Fibroblast of lung (primary cell): ENCODE data around the gene CBX6. TPM values are rescaled to one million over a fixed set of nuclear protein-coding genes. Genes with fewer than 3 reads are reported as not detected.

ENCODE experiments used
- DNase-seq, 2 donors: peaks; one replicate each; pipeline versions ENCODE4 v3.0.0 to v3.0.0-alpha.2; 2010; ENCODE audit warnings: low read depth in 2 of 2
- H2AFZ ChIP-seq: 2 replicates; pipeline ENCODE4 v1.5.1; 2012; ENCODE audit warnings: low read length, control low read depth, inconsistent platforms
- H3K27ac ChIP-seq: 2 replicates; pipeline ENCODE4 v1.5.1; 2011; ENCODE audit warnings: low read length, control low read depth; ENCODE audit not compliant: insufficient read depth
- H3K27me3 ChIP-seq: 2 replicates; pipeline ENCODE4 v1.5.1; 2011; ENCODE audit warnings: mild to moderate bottlenecking, low read length; ENCODE audit not compliant: control insufficient read depth, insufficient read depth
- H3K36me3 ChIP-seq: 2 replicates; pipeline ENCODE4 v1.5.1; 2011; ENCODE audit warnings: low read length; ENCODE audit not compliant: control insufficient read depth, insufficient read depth
- H3K4me1 ChIP-seq: 2 replicates; pipeline ENCODE4 v1.5.1; 2011; ENCODE audit warnings: low read length; ENCODE audit not compliant: control insufficient read depth, insufficient read depth; ENCODE audit errors: extremely low read depth
- H3K4me2 ChIP-seq: 2 replicates; pipeline ENCODE4 v1.5.1; 2011; ENCODE audit warnings: low read length, control low read depth; ENCODE audit not compliant: insufficient read depth; ENCODE audit errors: extremely low read depth
- H3K4me3 ChIP-seq, 4 experiments: fragments of 200-600 bp in 1 of 4; sonication (generic) in 1 of 4; replicated peaks in 1 of 4; 2 replicates each; pipeline ENCODE4 v1.5.1; 2011 to 2016; ENCODE audit warnings: low read length in 4 of 4, low read depth in 3 of 4, mild to moderate bottlenecking in 3 of 4, control low read depth in 2 of 4, inconsistent platforms in 1 of 4, mixed read lengths in 1 of 4; ENCODE audit not compliant: insufficient read depth in 1 of 4; ENCODE audit errors: control extremely low read depth in 1 of 4
- H3K79me2 ChIP-seq: 2 replicates; pipeline ENCODE4 v1.5.1; 2012; ENCODE audit warnings: mild to moderate bottlenecking, low read length, inconsistent platforms; ENCODE audit not compliant: control insufficient read depth, insufficient read depth
- H3K9ac ChIP-seq: 2 replicates; pipeline ENCODE4 v1.5.1; 2011; ENCODE audit warnings: mild to moderate bottlenecking, low read length, control low read depth; ENCODE audit not compliant: insufficient read depth
- H3K9me3 ChIP-seq: 2 replicates; pipeline ENCODE4 v1.5.1; 2012; ENCODE audit warnings: low read depth, low read length; ENCODE audit not compliant: control insufficient read depth, insufficient read depth
- H4K20me1 ChIP-seq: 2 replicates; pipeline ENCODE4 v1.5.1; 2011; ENCODE audit warnings: low read length; ENCODE audit not compliant: control insufficient read depth, insufficient read depth; ENCODE audit errors: extremely low read depth
- CTCF ChIP-seq, 2 donors: IDR thresholded peaks in 1 of 2; conservative IDR thresholded peaks in 1 of 2; 1 replicate in 1 of 2; 2 replicates in 1 of 2; pipeline ENCODE4 v1.5.1; 2011 to 2012; ENCODE audit warnings: low read length in 2 of 2, control low read depth in 1 of 2, inconsistent platforms in 1 of 2, low read depth in 1 of 2, mild to moderate bottlenecking in 1 of 2
- EZH2 ChIP-seq: IDR thresholded peaks from 2 replicates; pipeline ENCODE4 v1.5.1; 2012; ENCODE audit warnings: low read length, control low read depth, mild to moderate bottlenecking; ENCODE audit errors: missing control alignments
- polyA plus RNA-seq, 2 donors: library from polyadenylated mRNA; depleted of rRNA in 1 of 2; stranded (reverse) in 1 of 2; unstranded in 1 of 2; fragments of >200 nt; gene quantifications; 2 replicates each; pipeline ENCODE4 v1.2.1, GENCODE V29; 2011 to 2012; ENCODE audit warnings: missing spikeins in 1 of 2
- total RNA-seq: library from RNA; depleted of rRNA; stranded (reverse); fragments of >200 nt; gene quantifications from 2 replicates; pipeline ENCODE4 v1.2.1, GENCODE V29; 2014

The CBX6 gene
- total and polyA plus RNA-seq, 2 donors (not counting 1 experiment from before 2014, with no cell fraction given) = 20.3 to 53.8 TPM

GRCh38 chr22:38850399-38850798, 21.6 kb downstream of the CBX6 start:
- Histone ChIP-seq H3K27ac (no peak overlapping the region), H3K79me2 (no peaks in the 10 kb centered on the region), H3K4me2 (no peak overlapping the region), H3K27me3 (peaks cover 7% of the 10 kb centered on the region), H3K4me3 (no peak overlapping the region), H3K4me1 (peaks cover 2% of the 10 kb centered on the region), H3K9me3 (no peaks in the 10 kb centered on the region), H2AFZ (no peak overlapping the region), H3K9ac (no peak overlapping the region), H3K36me3 (no peaks in the 10 kb centered on the region), H4K20me1 (no peaks in the 10 kb centered on the region)
- TF ChIP-seq CTCF (conservative IDR thresholded peaks at IDR 0.05 in 1 of 2, IDR thresholded peaks at IDR 0.05 in 1 of 2; ENCODE audit: low read depth in 1 of 2, low read length in 2 of 2) (no peak), EZH2 (no peak)
- DNase-seq = no peak

DNA sequence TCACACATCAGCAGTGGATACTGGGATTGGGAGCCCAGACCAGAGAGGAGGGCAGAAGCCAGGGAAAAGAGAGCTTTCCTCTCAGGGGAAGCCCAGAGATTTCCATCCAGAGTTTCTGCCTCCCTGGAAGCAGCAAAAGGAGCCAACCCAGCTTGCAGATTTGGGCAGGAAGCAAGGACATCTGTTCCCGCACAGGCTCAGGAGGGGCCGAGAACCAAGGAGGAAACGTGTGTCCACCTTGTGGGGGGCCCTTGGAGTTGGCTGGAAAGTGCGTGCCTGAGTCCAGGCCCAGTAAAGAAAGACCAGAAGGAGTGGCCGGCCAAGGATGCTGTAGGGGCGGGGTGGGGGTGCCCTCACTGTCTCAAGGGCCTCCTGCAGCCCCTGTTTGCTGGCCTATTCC, 22.2 kb downstream of the CBX6 start:
- peaks cover 12% of the 10 kb centered on the region for H3K27me3 ChIP-seq
- H3K4me1 ChIP-seq = peaks cover 2% of the 10 kb centered on the region
- DNase-seq = no peak
- H3K9ac ChIP-seq = no peak overlapping the region
- no peak overlapping the region for H2AFZ ChIP-seq
- H3K27ac ChIP-seq = no peak overlapping the region
- H3K9me3 ChIP-seq = no peaks in the 10 kb centered on the region
- no peaks in the 10 kb centered on the region for H3K36me3 ChIP-seq
- no peak overlapping the region for H3K4me3 ChIP-seq
- no peaks in the 10 kb centered on the region for H4K20me1 ChIP-seq
- no peak overlapping the region for H3K4me2 ChIP-seq
- H3K79me2 ChIP-seq = no peaks in the 10 kb centered on the region
- TF ChIP-seq CTCF (conservative IDR thresholded peaks at IDR 0.05 in 1 of 2, IDR thresholded peaks at IDR 0.05 in 1 of 2; ENCODE audit: low read depth in 1 of 2, low read length in 2 of 2) (no peak), EZH2 (no peak)

- peaks cover 30% of the 10 kb centered on the region for H3K27me3 ChIP-seq
- no peaks in the 10 kb centered on the region for H3K79me2 ChIP-seq
- no peak overlapping the region for H3K9ac ChIP-seq
- H3K4me3 ChIP-seq = no peak overlapping the region
- H3K4me2 ChIP-seq = no peak overlapping the region
- DNase-seq = no peak
- H3K27ac ChIP-seq = no peak overlapping the region
- H2AFZ ChIP-seq = no peak overlapping the region
- H3K4me1 ChIP-seq = peaks cover 2% of the 10 kb centered on the region
- no peaks in the 10 kb centered on the region for H3K36me3 ChIP-seq
- TF ChIP-seq CTCF (conservative IDR thresholded peaks at IDR 0.05 in 1 of 2, IDR thresholded peaks at IDR 0.05 in 1 of 2; ENCODE audit: low read depth in 1 of 2, low read length in 2 of 2) (no peak), EZH2 (no peak)
- H3K9me3 ChIP-seq = no peaks in the 10 kb centered on the region
- no peaks in the 10 kb centered on the region for H4K20me1 ChIP-seq
These were observed 25.6 kb downstream of the CBX6 start for GRCh38 chr22:38846412-38846811.
